Suppressor macrophage treated with lipopolysaccharide for 1 hour (primary cell): ENCODE measurements around the gene GRWD1.

Source experiments
- DNase-seq, 3 donors: peaks; one replicate each; pipeline ENCODE4 v3.0.0-alpha.2; 2020 to 2022

Gene GRWD1

DNA sequence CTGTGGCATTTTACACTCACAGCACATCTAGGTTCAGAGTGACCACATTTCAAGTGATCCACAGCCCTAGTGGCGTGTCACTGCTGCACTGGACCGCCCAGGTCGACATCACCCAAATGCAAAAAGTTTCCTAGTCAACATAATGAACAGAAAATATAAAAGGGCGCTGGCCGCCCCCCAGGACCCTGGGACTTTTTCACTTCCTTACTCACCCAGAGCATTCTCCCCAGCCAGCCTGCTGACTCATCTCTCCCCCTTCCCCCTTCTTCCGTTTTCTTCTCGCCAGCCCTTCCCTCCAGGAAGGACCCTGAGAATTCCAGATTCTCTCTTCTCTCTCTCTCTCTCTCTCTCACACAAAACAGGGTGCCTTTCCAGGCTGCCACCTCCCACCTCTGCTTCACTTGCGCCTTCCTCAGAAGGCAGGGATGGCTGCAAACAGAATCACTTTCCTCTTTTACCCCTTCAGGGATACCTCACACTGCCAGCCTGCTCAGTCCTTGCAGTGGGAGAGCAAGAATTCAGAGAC lies 21.0 kb upstream of the GRWD1 start:
- peak; percentile 86 to 90 (median 86) for DNase-seq

- peak in 1 of 3 donors; percentile 31 for DNase-seq
Observed at GRCh38 chr19:48428670-48429069, 17.1 kb upstream of the GRWD1 start.

- peak in 1 of 3 donors; percentile 19 for DNase-seq
Observed at GRCh38 chr19:48433337-48433736, 12.4 kb upstream of the GRWD1 start.

DNA sequence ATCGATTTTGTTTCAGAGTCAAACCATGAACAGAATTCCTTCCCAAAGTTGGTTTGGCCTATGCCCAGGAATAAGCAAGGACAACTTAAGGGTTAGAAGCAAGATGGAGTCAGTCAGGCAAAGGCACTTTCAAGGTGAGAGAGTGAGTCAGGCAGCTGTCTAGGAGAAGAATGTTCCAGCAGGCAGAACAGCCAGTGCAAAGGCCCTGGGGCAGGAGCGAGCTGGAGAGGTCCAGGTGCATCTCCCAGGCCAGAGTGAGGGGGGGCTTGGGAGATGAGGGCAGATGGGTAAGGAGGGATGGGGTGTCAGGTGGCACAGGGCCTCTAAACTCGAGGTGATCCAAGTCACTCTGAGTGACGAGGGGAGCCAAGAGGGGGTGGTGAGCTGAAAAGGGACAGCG lies 9.2 kb upstream of the GRWD1 start:
- DNase-seq = no peak

DNA sequence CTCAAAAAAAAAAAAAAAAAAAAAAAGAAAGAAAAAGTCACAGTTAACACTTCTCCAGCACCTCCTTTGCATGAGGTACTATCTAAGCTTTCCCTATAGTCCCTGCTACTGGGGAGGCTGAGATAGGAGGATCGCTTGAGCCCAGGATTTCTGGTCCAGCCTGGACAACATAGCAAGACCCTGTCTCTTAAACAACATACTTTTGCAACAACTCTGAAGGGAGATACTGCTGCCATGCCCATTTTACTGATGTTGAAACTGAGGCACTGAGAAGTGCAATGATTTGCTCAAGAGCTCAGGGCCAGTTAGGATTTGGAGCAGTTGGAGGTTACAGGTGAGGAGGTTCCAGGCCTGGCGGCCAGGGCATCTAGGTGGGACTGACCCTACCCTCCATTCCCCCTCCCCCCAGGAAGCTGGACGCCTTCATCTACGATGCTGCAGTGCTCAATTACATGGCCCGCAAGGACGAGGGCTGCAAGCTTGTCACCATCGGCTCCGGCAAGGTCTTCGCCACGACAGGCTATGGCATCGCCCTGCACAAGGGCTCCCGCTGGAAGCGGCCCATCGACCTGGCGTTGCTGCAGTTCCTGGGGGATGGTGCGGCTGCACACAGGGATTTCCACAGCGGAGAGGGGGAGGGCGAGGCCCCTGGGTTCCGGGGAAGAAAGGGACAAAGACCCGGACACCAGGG lies 4.3 kb upstream of the GRWD1 start:
- DNase-seq = no peak

- DNase-seq = no peak
Observed at GRCh38 chr19:48442116-48443035, 3.4 kb upstream of the GRWD1 start.

- peak; percentile 39 to 65 (median 44) for DNase-seq
Observed at GRCh38 chr19:48443256-48443655, 2.5 kb upstream of the GRWD1 start.

- peak in 1 of 3 donors; percentile 10 for DNase-seq
Observed at GRCh38 chr19:48443731-48444128, 2.1 kb upstream of the GRWD1 start.

- no peak for DNase-seq
Observed at GRCh38 chr19:48444129-48444935, 1.5 kb upstream of the GRWD1 start.

DNA sequence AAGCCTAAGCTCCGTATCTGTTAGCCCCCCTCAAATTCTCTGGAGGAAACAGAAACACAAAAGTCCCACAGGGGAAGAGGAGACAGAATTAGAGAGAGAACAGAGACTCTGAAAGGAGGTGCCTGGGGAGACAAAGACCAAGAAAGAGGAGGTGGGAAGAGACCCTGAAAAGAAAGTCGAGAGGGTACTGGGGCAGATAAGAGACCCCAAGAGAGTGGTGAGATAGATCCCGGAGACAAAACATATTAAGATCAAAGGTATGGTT lies 915 bp upstream of the GRWD1 start:
- no peak for DNase-seq

DNA sequence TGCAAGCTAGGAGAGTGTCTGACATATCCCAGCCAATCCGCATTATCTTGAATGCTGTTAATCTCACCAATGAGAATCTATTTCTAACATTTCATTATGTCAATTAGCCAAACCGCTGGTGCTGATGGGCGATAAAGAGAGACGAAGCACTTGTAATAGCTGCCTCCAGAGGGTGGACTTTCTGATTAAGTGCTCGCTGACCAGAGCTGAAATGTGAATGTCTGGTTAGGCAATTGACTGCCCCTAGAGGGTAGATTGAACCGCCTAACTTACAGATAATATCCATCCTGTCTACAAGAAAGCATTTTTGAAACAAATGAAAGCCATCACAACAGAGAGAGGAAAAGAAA lies 552 bp upstream of the GRWD1 start:
- DNase-seq = peak; percentile 73 to 77 (median 73)

DNA sequence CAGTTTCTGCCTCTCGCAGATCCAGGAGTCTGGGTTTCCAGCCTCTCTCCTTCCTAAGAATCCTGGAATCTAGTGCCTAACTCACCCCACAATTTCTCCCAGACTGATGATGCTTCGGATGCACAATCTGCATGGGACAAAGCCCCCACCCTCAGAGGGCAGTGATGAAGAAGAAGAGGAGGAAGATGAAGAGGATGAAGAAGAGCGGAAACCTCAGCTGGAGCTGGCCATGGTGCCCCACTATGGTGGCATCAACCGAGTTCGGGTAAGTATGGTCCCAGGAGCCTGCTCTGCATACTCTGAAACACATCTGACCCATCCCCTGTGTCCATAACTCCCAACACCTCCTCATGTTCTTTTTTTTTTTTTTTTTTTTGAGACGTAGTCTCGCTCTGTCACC lies 796 bp downstream of the GRWD1 start:
- no peak for DNase-seq

DNA sequence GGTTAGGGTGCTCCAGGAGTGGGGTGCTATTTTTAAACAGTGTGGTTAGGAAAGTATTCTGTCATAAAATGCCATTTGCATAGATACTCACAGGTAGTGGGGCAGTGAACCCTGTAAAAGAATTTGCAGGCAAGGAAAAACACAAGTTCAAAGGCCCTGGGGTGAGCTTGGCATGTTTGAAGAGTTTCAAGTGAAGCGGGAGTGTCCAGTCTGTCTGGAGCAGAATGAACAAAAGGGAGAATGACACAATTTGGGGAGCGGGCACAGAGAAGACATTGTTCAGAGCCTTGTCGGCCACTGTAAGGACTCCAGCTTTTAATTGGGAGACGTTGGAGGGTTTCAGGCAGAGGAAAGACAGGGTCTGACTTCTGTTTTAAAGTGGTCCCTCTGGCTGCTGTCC lies 2.8 kb downstream of the GRWD1 start:
- DNase-seq = no peak

- DNase-seq = no peak
Observed at GRCh38 chr19:48450441-48450840, 4.7 kb downstream of the GRWD1 start.

GRCh38 chr19:48450863-48451262 lies 5.1 kb downstream of the GRWD1 start:
- no peak for DNase-seq

DNA sequence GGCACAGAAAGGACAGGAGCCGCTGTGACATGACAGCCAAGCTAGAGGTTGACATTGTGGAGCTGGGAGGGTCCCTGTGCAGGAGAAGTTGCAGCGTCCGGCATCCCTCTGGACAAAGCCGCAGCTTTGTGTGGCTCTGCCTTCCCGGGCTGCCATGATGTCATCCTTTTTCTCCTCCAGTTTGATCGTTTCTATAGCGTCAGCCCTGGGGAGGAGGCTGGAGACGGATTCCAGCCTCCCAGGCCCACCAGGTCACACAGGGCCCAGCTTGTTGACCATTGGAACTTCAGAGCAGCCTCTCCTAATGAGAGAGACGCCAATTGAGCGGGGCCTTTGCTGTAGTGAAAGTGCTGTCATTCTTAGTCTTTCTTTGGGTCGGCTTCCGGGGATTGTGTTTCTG lies 5.8 kb downstream of the GRWD1 start:
- no peak for DNase-seq

GRCh38 chr19:48452289-48453190 lies 6.8 kb downstream of the GRWD1 start:
- no peak for DNase-seq

DNA sequence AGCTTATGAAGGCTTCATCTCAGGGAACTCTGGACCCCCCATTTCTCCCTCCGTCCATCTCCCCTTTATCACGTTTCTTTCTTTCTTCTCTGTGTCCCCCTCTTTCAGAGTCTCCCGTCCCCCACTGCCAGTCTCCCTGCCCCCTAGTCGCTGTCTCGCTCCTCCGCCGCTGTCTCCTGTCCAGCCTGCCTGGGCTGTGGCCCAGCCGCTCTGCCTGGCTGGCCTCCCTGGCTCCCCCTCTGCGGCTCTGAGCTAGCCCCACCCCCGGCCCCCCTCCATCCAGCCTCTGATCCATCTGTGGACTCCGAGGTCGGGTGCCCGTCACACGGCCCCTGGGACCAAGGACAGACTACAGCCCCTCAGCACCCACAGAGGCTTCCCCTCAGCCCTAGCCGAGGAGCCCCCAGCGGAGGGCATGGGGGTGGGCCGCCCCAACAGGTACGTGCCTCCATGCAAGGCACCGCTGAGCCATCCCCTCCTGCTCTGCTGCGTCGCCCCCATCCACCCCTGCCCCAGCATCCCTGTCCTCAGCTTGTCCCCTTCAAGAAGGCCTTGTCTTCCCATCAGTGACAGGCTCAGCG lies 8.5 kb downstream of the GRWD1 start:
- no peak for DNase-seq

GRCh38 chr19:48455171-48455907 lies 9.6 kb downstream of the GRWD1 start, which contains the start of gene KCNJ14:
KCNJ14 (plus strand) TSS chr19:48455574; CDS start chr19:48461725, 6,151 bp downstream.
- DNase-seq = no peak

GRCh38 chr19:48455908-48456562 lies 10.3 kb downstream of the GRWD1 start:
- DNase-seq = no peak

DNA sequence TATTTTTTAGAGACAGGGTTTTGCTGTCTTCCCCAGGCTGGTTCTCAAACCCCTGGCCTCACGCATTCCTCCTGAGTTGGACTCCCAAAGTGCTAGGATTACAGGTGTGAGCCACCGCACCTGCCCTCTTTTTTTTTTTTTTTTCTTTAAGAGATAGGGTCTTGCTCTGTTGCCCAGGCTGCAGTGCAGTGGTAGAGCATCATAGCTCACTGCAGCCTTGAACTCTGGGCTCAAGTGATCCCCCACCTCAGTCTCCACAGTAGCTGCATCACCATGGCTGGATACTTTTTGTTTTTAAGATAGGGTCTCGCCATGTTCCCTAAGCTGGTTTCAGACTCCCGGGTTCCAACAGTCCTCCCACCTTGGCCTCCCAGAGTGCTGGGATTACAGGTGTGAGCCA lies 11.1 kb downstream of the GRWD1 start:
- no peak for DNase-seq
